ENCODE data around the gene CCDC88B. TPM values are rescaled to one million over a fixed set of nuclear protein-coding genes. Genes with fewer than 3 reads are reported as not detected.

Gene CCDC88B
- total RNA-seq, 1 experiment from 2014 or later, result 3.6 TPM

- H3K4me3 Mint-ChIP-seq (ENCODE audit: unreplicated experiment), result peak within 1 kb of the TSS; percentile 81
- intact Hi-C loops (cut with micrococcal nuclease; ENCODE audit: unreplicated experiment), result no loop called here
- no peaks in the 10 kb centered on the region for H3K9me3 Mint-ChIP-seq (ENCODE audit: unreplicated experiment)
- peaks cover 9% of the 10 kb centered on the region for H3K4me1 Mint-ChIP-seq (ENCODE audit: low read depth, unreplicated experiment)
- peaks cover 13% of the 10 kb centered on the region for H3K36me3 Mint-ChIP-seq (ENCODE audit: insufficient read depth, unreplicated experiment)
- H3K9me3 ChIP-seq, result no peaks in the 10 kb centered on the region
- peak within 1 kb of the TSS; percentile 76 for H3K27ac Mint-ChIP-seq (ENCODE audit: unreplicated experiment)
- no peak for DNase-seq
- H3K4me3 ChIP-seq (ENCODE audit: low read depth, low read length), result peak within 1 kb of the TSS; percentile 86
- H3K27me3 ChIP-seq (replicated peaks; ENCODE audit: control insufficient read depth, insufficient read depth, low read length), result peaks cover 2% of the 10 kb centered on the region
- no peaks in the 10 kb centered on the region for H3K36me3 ChIP-seq (ENCODE audit: control insufficient read depth, insufficient read depth, low read length)
- POLR2A ChIA-PET, result interaction anchor here (0.8 to 1.5 kb wide), 3 partner anchors 18 to 59 kb away, joined by 3 to 6 read pairs (median 5); partner anchors contain the start of genes FKBP2, PRDX5 and TRMT112
- no TSS peak for BruUV-seq (replicated peaks)
- no peak for TF ChIP-seq CTCF (IDR thresholded peaks at IDR 0.05; ENCODE audit: insufficient read depth in 1 of 2, low read depth in 1 of 2, low read length in 1 of 2, severe bottlenecking in 1 of 2, unreplicated experiment in 1 of 2)
- CTCF ChIA-PET, result interaction anchor here (0.6 to 5.8 kb wide), 16 partner anchors 10 to 777 kb away, joined by 3 to 61 read pairs (median 4); partner anchors contain the start of genes BAD, FKBP2, PPP1R14B and PRDX5
- peaks cover 8% of the 10 kb centered on the region for H3K27me3 Mint-ChIP-seq (ENCODE audit: insufficient read depth, unreplicated experiment)
- H3K4me1 ChIP-seq, result peaks cover 10% of the 10 kb centered on the region
These were observed 40.0 kb upstream of the CCDC88B start, which contains the start of gene CATSPERZ for GRCh38 chr11:64299847-64300648. CATSPERZ (plus strand) TSS chr11:64300358; CDS start chr11:64300411, 53 bp downstream.

- peak overlapping the region; percentile 97 for H3K4me3 Mint-ChIP-seq (ENCODE audit: unreplicated experiment)
- H3K4me1 ChIP-seq, result peaks cover 26% of the 10 kb centered on the region
- H3K36me3 ChIP-seq (ENCODE audit: control insufficient read depth, insufficient read depth, low read length), result peaks cover 3% of the 10 kb centered on the region; the same call in 1 of the 2 replicates
- no peaks in the 10 kb centered on the region for H3K27me3 Mint-ChIP-seq (ENCODE audit: insufficient read depth, unreplicated experiment)
- POLR2A ChIA-PET, result interaction anchor here (0.6 to 3.5 kb wide), 9 partner anchors 14 to 1472 kb away, joined by 3 to 86 read pairs (median 10); partner anchors contain the start of genes FKBP2, NUDT22, PRDX5 and STX5
- DNase-seq, result no peak
- TF ChIP-seq CTCF (IDR thresholded peaks at IDR 0.05; ENCODE audit: insufficient read depth in 1 of 2, low read depth in 1 of 2, low read length in 1 of 2, severe bottlenecking in 1 of 2, unreplicated experiment in 1 of 2), result no peak
- H3K36me3 Mint-ChIP-seq (ENCODE audit: insufficient read depth, unreplicated experiment), result peaks cover 42% of the 10 kb centered on the region
- H3K9me3 ChIP-seq, result no peaks in the 10 kb centered on the region
- intact Hi-C loops (cut with micrococcal nuclease; ENCODE audit: unreplicated experiment), result loop anchor here (1.0 to 2.0 kb wide), 3 partner anchors 19 to 63 kb away; partner anchors contain the start of genes BAD, FKBP2, GPR137 and PLCB3
- peak overlapping the region; percentile 65 for H3K4me3 ChIP-seq (ENCODE audit: low read depth, low read length)
- CTCF ChIA-PET, result interaction anchor here (0.7 to 5.8 kb wide), 15 partner anchors 11 to 463 kb away, joined by 3 to 61 read pairs (median 8); partner anchors contain the start of genes BAD, FKBP2, GPR137 and NUDT22
- no TSS peak for BruUV-seq (replicated peaks)
- no peaks in the 10 kb centered on the region for H3K27me3 ChIP-seq (replicated peaks; ENCODE audit: control insufficient read depth, insufficient read depth, low read length)
- no peaks in the 10 kb centered on the region for H3K9me3 Mint-ChIP-seq (ENCODE audit: unreplicated experiment)
- peaks cover 9% of the 10 kb centered on the region for H3K4me1 Mint-ChIP-seq (ENCODE audit: low read depth, unreplicated experiment)
- peak overlapping the region; percentile 99 for H3K27ac Mint-ChIP-seq (ENCODE audit: unreplicated experiment)
These were observed 36.6 kb upstream of the CCDC88B start for GRCh38 chr11:64303109-64304031.

Measured in Caco-2 (cell line).